H9 (cell line): ENCODE measurements around the gene KIF12. TPM values are rescaled to one million over a fixed set of nuclear protein-coding genes. Genes with fewer than 3 reads are reported as not detected.

Experiments used
- DNase-seq: peaks from one replicate; pipeline ENCODE4 v3.0.0-alpha.2; 2017
- H2AFZ ChIP-seq: one replicate; pipeline ENCODE4 v1.6.1; 2013; ENCODE audit warnings: mild to moderate bottlenecking, low read length, control low read depth, moderate library complexity
- H2AK5ac ChIP-seq: 2 replicates; pipeline ENCODE4 v1.6.1; 2013; ENCODE audit warnings: low read length, control low read depth, mixed read lengths; ENCODE audit not compliant: insufficient read length
- H2BK120ac ChIP-seq: one replicate; pipeline ENCODE4 v1.6.1; 2013; ENCODE audit warnings: low read depth, mild to moderate bottlenecking, low read length, control low read depth, inconsistent platforms; ENCODE audit not compliant: poor library complexity, severe bottlenecking
- H2BK12ac ChIP-seq: 2 replicates; pipeline ENCODE4 v1.6.1; 2013; ENCODE audit warnings: low read length, control low read depth, mixed read lengths, low read depth; ENCODE audit not compliant: insufficient read length
- H2BK15ac ChIP-seq: 2 replicates; pipeline ENCODE4 v1.6.1; 2013; ENCODE audit warnings: low read depth, low read length, control low read depth
- H2BK20ac ChIP-seq: one replicate; pipeline ENCODE4 v1.6.1; 2013; ENCODE audit warnings: low read depth, mild to moderate bottlenecking, low read length, control low read depth, inconsistent platforms; ENCODE audit not compliant: poor library complexity, severe bottlenecking
- H2BK5ac ChIP-seq: 2 replicates; pipeline ENCODE4 v1.6.1; 2013; ENCODE audit warnings: low read length, control low read depth, mixed read lengths; ENCODE audit not compliant: insufficient read length
- H3K14ac ChIP-seq: 2 replicates; pipeline ENCODE4 v1.6.1; 2013; ENCODE audit warnings: low read length, control low read depth; ENCODE audit not compliant: insufficient read depth
- H3K18ac ChIP-seq: 2 replicates; pipeline ENCODE4 v1.6.1; 2013; ENCODE audit warnings: low read depth, mild to moderate bottlenecking, mixed read lengths, low read length, control low read depth; ENCODE audit not compliant: insufficient read length
- H3K23ac ChIP-seq: 2 replicates; pipeline ENCODE4 v1.6.1; 2013; ENCODE audit warnings: low read length, control low read depth, mixed read lengths, low read depth; ENCODE audit not compliant: insufficient read length
- H3K23me2 ChIP-seq: 2 replicates; pipeline ENCODE4 v1.6.1; 2013; ENCODE audit warnings: low read depth, mild to moderate bottlenecking, mixed read lengths, low read length, control low read depth; ENCODE audit not compliant: insufficient read length, poor library complexity, severe bottlenecking
- H3K27ac ChIP-seq: 2 replicates; pipeline ENCODE4 v1.5.1; 2013; ENCODE audit warnings: low read length, control low read depth, mixed read lengths, low read depth; ENCODE audit not compliant: insufficient read length
- H3K27me3 ChIP-seq: 2 replicates; pipeline ENCODE4 v1.6.1; 2013; ENCODE audit warnings: low read length, control low read depth, inconsistent platforms; ENCODE audit not compliant: insufficient read depth
- H3K4ac ChIP-seq: 2 replicates; pipeline ENCODE4 v1.6.1; 2013; ENCODE audit warnings: low read depth, mild to moderate bottlenecking, control low read depth, inconsistent platforms, low read length, moderate library complexity
- H3K4me1 ChIP-seq: 2 replicates; pipeline ENCODE4 v1.6.1; 2013; ENCODE audit warnings: low read length, control low read depth, inconsistent platforms; ENCODE audit not compliant: insufficient read depth
- H3K4me2 ChIP-seq: 2 replicates; pipeline ENCODE4 v1.6.1; 2013; ENCODE audit warnings: low read length, control low read depth, mixed read lengths; ENCODE audit not compliant: insufficient read length, insufficient read depth
- H3K56ac ChIP-seq: 2 replicates; pipeline ENCODE4 v1.6.1; 2013; ENCODE audit warnings: low read depth, mild to moderate bottlenecking, mixed read lengths, low read length, control low read depth; ENCODE audit not compliant: insufficient read length
- H3K79me1 ChIP-seq: 2 replicates; pipeline ENCODE4 v1.6.1; 2013; ENCODE audit warnings: low read depth, mild to moderate bottlenecking, moderate library complexity, low read length, control low read depth, inconsistent platforms; ENCODE audit not compliant: insufficient read depth, poor library complexity, severe bottlenecking
- H3K79me2 ChIP-seq: 2 replicates; pipeline ENCODE4 v1.6.1; 2013; ENCODE audit warnings: low read length, control low read depth, inconsistent platforms; ENCODE audit not compliant: insufficient read depth
- H3K9ac ChIP-seq: 2 replicates; pipeline ENCODE4 v1.6.1; 2013; ENCODE audit warnings: low read length, control low read depth, mixed read lengths; ENCODE audit not compliant: insufficient read length; ENCODE audit errors: extremely low read depth
- H3K9me3 ChIP-seq: one replicate; pipeline ENCODE4 v1.6.1; 2013; ENCODE audit warnings: low read depth, low read length, inconsistent platforms; ENCODE audit not compliant: control insufficient read depth
- H3T11ph ChIP-seq: one replicate; pipeline ENCODE4 v1.6.1; 2013; ENCODE audit warnings: mild to moderate bottlenecking, low read length, control low read depth, inconsistent platforms
- H4K20me1 ChIP-seq: one replicate; pipeline ENCODE4 v1.6.1; 2013; ENCODE audit not compliant: control insufficient read depth, insufficient read length, insufficient read depth
- H4K5ac ChIP-seq: 2 replicates; pipeline ENCODE4 v1.6.1; 2013; ENCODE audit warnings: low read depth, mild to moderate bottlenecking, mixed read lengths, low read length, control low read depth; ENCODE audit not compliant: insufficient read length
- H4K8ac ChIP-seq: replicated peaks from 2 replicates; pipeline ENCODE4 v1.6.1; 2013; ENCODE audit warnings: low read length, control low read depth, mixed read lengths, low read depth; ENCODE audit not compliant: insufficient read length
- H4K91ac ChIP-seq: 2 replicates; pipeline ENCODE4 v1.6.1; 2013; ENCODE audit warnings: low read depth, mild to moderate bottlenecking, moderate library complexity, mixed read lengths, low read length, control low read depth; ENCODE audit not compliant: insufficient read length
- H3K27ac Mint-ChIP-seq, 3 experiments: 2 replicates in 2 of 3; 3 replicates in 1 of 3; pipeline ENCODE4 v1.8.0; 2020 to 2021; ENCODE audit warnings: mixed read lengths in 3 of 3, mild to moderate bottlenecking in 1 of 3, moderate library complexity in 1 of 3
- H3K27me3 Mint-ChIP-seq: 2 replicates; pipeline ENCODE4 v1.8.0; 2021; ENCODE audit warnings: low read depth, mild to moderate bottlenecking, moderate library complexity, mixed read lengths
- H3K36me3 Mint-ChIP-seq, 3 experiments: 2 replicates in 2 of 3; 3 replicates in 1 of 3; pipeline ENCODE4 v1.8.0; 2020 to 2021; ENCODE audit warnings: low read depth in 3 of 3, mixed read lengths in 3 of 3; ENCODE audit not compliant: insufficient read depth in 1 of 3
- H3K4me1 Mint-ChIP-seq, 2 experiments: 2 replicates each; pipeline ENCODE4 v1.8.0; 2020; ENCODE audit warnings: mixed read lengths in 2 of 2
- H3K4me3 Mint-ChIP-seq, 2 experiments: 2 replicates in 1 of 2; 3 replicates in 1 of 2; pipeline ENCODE4 v1.8.0; 2020 to 2021; ENCODE audit warnings: mild to moderate bottlenecking in 2 of 2, mixed read lengths in 2 of 2, moderate library complexity in 1 of 2
- H3K9me3 Mint-ChIP-seq, 2 experiments: 2 replicates in 1 of 2; 3 replicates in 1 of 2; pipeline ENCODE4 v1.8.0; 2020; ENCODE audit warnings: mild to moderate bottlenecking in 2 of 2, mixed read lengths in 2 of 2, moderate library complexity in 1 of 2
- WGBS: extraction: QIAGEN DNeasy Blood & Tissue Kit; methylation state at CpG from one replicate; pipeline ENCODE4 v1.1.7; 2013; ENCODE audit warnings: missing lambda C conversion rate, low lambda C conversion rate, mixed read lengths; ENCODE audit not compliant: insufficient read length; ENCODE audit errors: extremely low coverage; 5-methylcytosine and 5-hydroxymethylcytosine counted together
- total RNA-seq: library from RNA; stranded (reverse); gene quantifications from 2 replicates; pipeline ENCODE4 v1.2.1, GENCODE V29; 2021
- TF ChIP-seq, protein P1 (sequence below): fragments of 200-600 bp; sonication (generic); conservative IDR thresholded peaks from 3 replicates; pipeline ENCODE4 v1.8.0; 2021; ENCODE audit warnings: antibody characterized with exemption, mild to moderate bottlenecking

Gene KIF12
- total RNA-seq, 1 experiment from 2014 or later = 3.3 TPM

DNA sequence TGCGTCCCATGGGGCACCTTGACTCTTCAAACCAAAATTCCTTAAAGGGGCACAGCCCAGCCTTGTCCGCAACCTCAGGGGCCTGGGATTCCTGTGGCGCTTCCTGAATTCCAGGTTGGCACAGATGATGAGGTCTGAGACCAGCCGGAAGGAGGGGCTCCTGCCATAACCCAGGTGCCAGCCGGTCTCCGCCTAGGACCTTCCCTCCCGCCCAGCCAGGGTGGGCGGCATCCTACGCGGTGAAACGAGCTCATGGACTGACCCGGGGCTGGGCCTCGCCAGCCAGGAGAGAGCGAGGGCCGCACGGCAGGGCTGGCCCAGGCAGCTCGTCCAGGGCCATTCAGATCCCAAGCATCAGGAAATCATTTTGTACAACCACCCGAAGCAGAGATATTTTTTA lies 44.0 kb downstream of the KIF12 start:
- WGBS = no CpG with 5 or more reads among the region's 18 CpGs
- no peak overlapping the region for H2BK5ac ChIP-seq
- no peak overlapping the region for H4K91ac ChIP-seq
- no peak overlapping the region for H2AK5ac ChIP-seq
- no peak overlapping the region for H3K18ac ChIP-seq
- H3K23me2 ChIP-seq = no peaks in the 10 kb centered on the region
- no peak overlapping the region for H2BK120ac ChIP-seq
- no peak overlapping the region for H3K4ac ChIP-seq
- peaks cover 2 to 11% of the 10 kb centered on the region in 2 experiments for H3K4me1 Mint-ChIP-seq
- H3K9me3 ChIP-seq = no peaks in the 10 kb centered on the region
- no peak overlapping the region for H2BK15ac ChIP-seq
- H3K4me2 ChIP-seq = no peak overlapping the region
- no peaks in the 10 kb centered on the region for H3K27me3 ChIP-seq
- H4K8ac ChIP-seq = no peak overlapping the region
- H3K9me3 Mint-ChIP-seq = no peaks in the 10 kb centered on the region; a peak in 1 of 5 replicates
- no peak overlapping the region for H2BK20ac ChIP-seq
- H4K5ac ChIP-seq = no peak overlapping the region
- peaks cover 10 to 40% (median 28%) of the 10 kb centered on the region in 3 experiments; a peak in 6 of 7 replicates for H3K36me3 Mint-ChIP-seq
- H2AFZ ChIP-seq = no peak overlapping the region
- H4K20me1 ChIP-seq = no peaks in the 10 kb centered on the region
- no peak overlapping the region for H2BK12ac ChIP-seq
- no peak overlapping the region for H3K27ac Mint-ChIP-seq
- H3K79me2 ChIP-seq = no peaks in the 10 kb centered on the region
- no peaks in the 10 kb centered on the region for H3K4me1 ChIP-seq
- H3K27ac ChIP-seq = no peak overlapping the region
- H3T11ph ChIP-seq = no peak overlapping the region
- no peak overlapping the region for H3K9ac ChIP-seq
- TF ChIP-seq, protein P1, sequence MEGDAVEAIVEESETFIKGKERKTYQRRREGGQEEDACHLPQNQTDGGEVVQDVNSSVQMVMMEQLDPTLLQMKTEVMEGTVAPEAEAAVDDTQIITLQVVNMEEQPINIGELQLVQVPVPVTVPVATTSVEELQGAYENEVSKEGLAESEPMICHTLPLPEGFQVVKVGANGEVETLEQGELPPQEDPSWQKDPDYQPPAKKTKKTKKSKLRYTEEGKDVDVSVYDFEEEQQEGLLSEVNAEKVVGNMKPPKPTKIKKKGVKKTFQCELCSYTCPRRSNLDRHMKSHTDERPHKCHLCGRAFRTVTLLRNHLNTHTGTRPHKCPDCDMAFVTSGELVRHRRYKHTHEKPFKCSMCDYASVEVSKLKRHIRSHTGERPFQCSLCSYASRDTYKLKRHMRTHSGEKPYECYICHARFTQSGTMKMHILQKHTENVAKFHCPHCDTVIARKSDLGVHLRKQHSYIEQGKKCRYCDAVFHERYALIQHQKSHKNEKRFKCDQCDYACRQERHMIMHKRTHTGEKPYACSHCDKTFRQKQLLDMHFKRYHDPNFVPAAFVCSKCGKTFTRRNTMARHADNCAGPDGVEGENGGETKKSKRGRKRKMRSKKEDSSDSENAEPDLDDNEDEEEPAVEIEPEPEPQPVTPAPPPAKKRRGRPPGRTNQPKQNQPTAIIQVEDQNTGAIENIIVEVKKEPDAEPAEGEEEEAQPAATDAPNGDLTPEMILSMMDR = no peak
- no peak overlapping the region for H3K23ac ChIP-seq
- no peaks in the 10 kb centered on the region for H3K79me1 ChIP-seq
- no peak overlapping the region for H3K4me3 Mint-ChIP-seq
- no peak overlapping the region for H3K14ac ChIP-seq
- no peak overlapping the region for H3K56ac ChIP-seq
- peak; percentile 25 for DNase-seq
- H3K27me3 Mint-ChIP-seq = no peaks in the 10 kb centered on the region
